ENCODE measurements around the gene MARCHF3. TPM values are rescaled to one million over a fixed set of nuclear protein-coding genes. Genes with fewer than 3 reads are reported as not detected.

The MARCHF3 gene
- total RNA-seq, 4 donors from 2014 or later: 3.0 to 14.5 (median 4.6) TPM

DNA sequence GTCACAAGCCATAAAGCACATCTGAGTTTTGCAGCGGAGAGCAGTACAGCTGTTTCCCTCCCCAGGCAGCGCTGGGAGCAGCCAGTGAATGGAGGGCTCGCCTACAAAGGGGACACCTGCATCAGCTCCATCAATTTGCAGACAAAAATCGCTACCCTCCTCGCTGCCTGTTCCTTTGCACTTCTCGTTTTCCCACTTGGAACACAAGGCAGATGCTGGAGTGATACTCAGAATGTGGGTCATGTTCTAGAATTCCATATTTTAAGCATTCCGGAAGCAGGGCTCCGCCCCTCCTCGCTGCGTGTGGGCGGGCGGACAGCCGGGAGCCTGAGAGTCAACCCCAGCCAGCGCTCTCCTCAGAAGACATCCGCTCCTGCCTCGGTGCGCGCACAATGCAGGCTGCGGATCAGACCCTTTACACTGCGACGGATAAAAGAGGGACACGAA lies 161.3 kb downstream of the MARCHF3 start:
- Histone ChIP-seq H3K36me3 (no peaks in the 10 kb centered on the region), H3K27ac (no peak overlapping the region), H3K4me3 (replicated peaks in 1 of 3) (no peak overlapping the region), H3K4me1 (no peaks in the 10 kb centered on the region), H3K27me3 (no peaks in the 10 kb centered on the region), H3K9me3 (no peaks in the 10 kb centered on the region)
- no peak for DNase-seq
- no peak for TF ChIP-seq POLR2A (IDR thresholded peaks at IDR 0.05)
- TF ChIP-seq, protein P1, sequence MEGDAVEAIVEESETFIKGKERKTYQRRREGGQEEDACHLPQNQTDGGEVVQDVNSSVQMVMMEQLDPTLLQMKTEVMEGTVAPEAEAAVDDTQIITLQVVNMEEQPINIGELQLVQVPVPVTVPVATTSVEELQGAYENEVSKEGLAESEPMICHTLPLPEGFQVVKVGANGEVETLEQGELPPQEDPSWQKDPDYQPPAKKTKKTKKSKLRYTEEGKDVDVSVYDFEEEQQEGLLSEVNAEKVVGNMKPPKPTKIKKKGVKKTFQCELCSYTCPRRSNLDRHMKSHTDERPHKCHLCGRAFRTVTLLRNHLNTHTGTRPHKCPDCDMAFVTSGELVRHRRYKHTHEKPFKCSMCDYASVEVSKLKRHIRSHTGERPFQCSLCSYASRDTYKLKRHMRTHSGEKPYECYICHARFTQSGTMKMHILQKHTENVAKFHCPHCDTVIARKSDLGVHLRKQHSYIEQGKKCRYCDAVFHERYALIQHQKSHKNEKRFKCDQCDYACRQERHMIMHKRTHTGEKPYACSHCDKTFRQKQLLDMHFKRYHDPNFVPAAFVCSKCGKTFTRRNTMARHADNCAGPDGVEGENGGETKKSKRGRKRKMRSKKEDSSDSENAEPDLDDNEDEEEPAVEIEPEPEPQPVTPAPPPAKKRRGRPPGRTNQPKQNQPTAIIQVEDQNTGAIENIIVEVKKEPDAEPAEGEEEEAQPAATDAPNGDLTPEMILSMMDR (IDR thresholded peaks at IDR 0.05): no peak
- WGBS, 2 donors: 9 to 16% methylated on average over 21 to 22 of the region's 22 CpGs
- intact Hi-C loops (cut with DNase I): no loop called here

DNA sequence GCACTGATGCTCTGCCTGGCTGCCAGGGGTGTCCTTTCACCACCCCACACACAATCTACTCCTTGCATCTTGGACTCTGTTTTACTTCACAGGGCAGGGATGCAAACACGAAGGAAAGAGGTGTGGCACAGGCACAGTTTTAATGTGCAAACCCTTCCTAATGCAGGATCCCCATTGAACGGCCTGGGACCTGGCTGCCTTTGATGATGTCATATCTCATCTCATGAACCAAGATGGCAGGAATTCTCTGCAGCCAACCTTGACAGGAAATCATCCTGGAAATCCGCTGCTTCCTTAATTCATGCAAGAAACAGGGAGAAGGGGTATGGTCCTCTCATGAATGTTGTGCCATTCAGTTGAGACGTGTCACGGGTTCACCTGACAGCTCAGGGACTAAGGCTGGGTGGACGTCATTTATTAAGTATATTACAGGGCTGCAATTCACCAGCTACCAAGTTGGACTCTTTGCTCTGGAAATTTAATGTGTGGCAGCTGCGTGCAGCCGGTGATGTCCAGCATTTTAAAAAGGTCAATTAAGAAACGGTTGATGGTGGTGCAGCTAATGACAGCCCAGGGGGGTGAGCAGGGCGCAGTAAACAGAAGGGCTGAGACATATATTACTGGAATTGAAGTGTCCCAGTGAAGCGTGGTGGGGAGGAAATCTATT lies 161.9 kb downstream of the MARCHF3 start:
- Histone ChIP-seq H3K27me3 (no peaks in the 10 kb centered on the region), H3K4me3 (replicated peaks in 1 of 3) (no peak overlapping the region)

DNA sequence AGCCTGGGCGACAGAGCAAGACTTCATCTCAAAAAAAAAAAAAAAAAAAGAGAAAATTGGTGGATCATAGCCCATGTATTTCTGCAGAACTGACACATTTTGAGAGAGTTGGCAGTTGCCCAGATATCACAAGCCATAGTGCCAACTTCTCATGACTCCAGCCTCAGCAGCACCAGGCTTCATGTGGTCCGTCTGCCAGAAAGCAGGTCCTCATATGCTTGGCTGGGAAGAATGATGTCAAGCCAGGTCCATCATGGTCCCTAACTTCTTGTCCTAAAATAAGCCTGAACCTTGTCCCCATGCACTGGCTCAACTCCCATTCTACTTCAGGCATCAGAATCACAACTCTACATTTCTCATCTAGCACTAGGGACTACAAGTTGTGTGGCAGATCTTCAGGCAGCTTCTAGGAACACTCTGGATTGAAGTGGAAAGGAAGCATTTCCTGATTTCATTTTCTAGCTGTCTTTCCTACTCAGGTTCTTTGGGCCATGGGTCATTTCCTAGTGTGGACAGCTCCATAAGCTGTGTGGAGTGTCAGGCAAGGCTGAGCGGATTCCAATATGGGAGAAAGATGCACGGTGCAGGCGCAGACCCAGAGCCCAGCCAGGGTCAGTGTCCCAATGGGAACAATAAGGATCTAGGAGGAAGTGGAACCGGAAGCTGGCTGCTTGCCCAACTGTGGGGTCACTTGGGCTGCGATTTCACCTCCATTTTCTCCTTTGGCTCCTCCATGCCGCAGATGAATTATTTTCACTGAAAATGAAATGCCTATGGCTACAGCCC lies 163.3 kb downstream of the MARCHF3 start:
- TF ChIP-seq, protein P1 (IDR thresholded peaks at IDR 0.05): no peak
- TF ChIP-seq POLR2A (IDR thresholded peaks at IDR 0.05): no peak
- H3K27ac ChIP-seq: no peak overlapping the region
- H3K36me3 ChIP-seq: no peaks in the 10 kb centered on the region
- H3K4me3 ChIP-seq (replicated peaks in 1 of 3): no peak overlapping the region
- intact Hi-C loops (cut with DNase I): no loop called here
- no peak for DNase-seq
- 75 to 93% methylated on average over 8 of the region's 8 CpGs for WGBS, 2 donors
- no peaks in the 10 kb centered on the region for H3K4me1 ChIP-seq
- no peaks in the 10 kb centered on the region for H3K9me3 ChIP-seq
- no peaks in the 10 kb centered on the region for H3K27me3 ChIP-seq

More for the DNA sequence above, 161.9 kb downstream of the MARCHF3 start:
- no peak for DNase-seq
- H3K9me3 ChIP-seq: no peaks in the 10 kb centered on the region
- intact Hi-C loops (cut with DNase I): no loop called here
- TF ChIP-seq, protein P1 (IDR thresholded peaks at IDR 0.05): no peak
- TF ChIP-seq POLR2A (IDR thresholded peaks at IDR 0.05): no peak
- no peak overlapping the region for H3K27ac ChIP-seq
- H3K36me3 ChIP-seq: no peaks in the 10 kb centered on the region
- 77 to 85% methylated on average over 11 of the region's 11 CpGs for WGBS, 2 donors
- no peaks in the 10 kb centered on the region for H3K4me1 ChIP-seq

DNA sequence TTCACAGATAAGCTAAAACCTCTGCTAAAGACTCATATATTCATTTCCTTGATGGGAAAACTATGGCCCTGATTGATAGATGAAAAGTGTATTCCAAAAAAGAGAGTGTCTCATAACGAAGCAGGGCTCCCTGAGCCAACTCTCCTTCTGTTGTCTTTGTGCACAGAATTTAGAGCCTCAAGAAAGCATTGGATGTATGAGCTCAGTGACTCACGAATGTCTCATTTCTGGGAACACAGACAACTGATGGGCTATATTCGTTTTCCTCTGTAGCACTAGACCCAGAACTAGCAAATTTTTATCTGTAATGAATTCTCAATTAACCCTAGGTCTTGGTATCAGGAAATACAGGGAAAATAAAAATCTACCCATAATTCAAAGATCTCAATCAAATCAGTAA lies 165.1 kb downstream of the MARCHF3 start:
- no peak overlapping the region for H3K27ac ChIP-seq
- 66 to 72% methylated on average over 3 of the region's 3 CpGs for WGBS, 2 donors
- no peaks in the 10 kb centered on the region for H3K9me3 ChIP-seq
- H3K4me3 ChIP-seq (replicated peaks in 1 of 3): no peak overlapping the region
- no peak for DNase-seq
- no peaks in the 10 kb centered on the region for H3K4me1 ChIP-seq
- intact Hi-C loops (cut with DNase I): no loop called here
- TF ChIP-seq POLR2A (IDR thresholded peaks at IDR 0.05): no peak
- TF ChIP-seq, protein P1 (IDR thresholded peaks at IDR 0.05): no peak
- H3K27me3 ChIP-seq: no peaks in the 10 kb centered on the region
- H3K36me3 ChIP-seq: no peaks in the 10 kb centered on the region
